ENCODE measurements around the gene TADA2A.

DNA sequence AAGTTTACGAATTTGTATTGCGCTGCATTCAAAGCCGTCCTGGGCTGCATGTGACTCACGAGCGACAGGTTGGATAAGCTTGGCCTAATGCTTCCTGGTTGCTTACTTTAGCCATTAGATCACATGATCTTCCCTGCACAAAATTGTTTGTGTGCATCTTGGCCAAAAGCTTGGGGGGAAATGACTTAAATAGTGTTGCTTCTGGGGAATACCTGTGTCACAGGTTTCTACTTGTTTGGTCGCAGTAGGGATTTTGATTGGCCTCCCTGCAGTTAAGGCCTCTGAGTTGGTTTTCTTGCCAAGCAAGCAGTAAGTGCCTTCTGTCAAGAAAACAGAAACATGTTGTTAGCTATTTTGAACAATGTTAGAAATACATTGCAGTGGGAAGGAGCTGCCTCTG is 43.4 kb downstream of the TADA2A start:
- TF ChIP-seq CTCF (IDR thresholded peaks at IDR 0.05) (no peak), SIN3A (IDR thresholded peaks at IDR 0.05; ENCODE audit: borderline replicate concordance, insufficient read depth, low read depth, low read length) (no peak), POLR2AphosphoS5 (IDR thresholded peaks at IDR 0.05; ENCODE audit: low read depth, low read length) (no peak), TCF7L2 (IDR thresholded peaks at IDR 0.05; ENCODE audit: low read depth, low read length) (no peak)
- TF ChIP-seq, protein P1, sequence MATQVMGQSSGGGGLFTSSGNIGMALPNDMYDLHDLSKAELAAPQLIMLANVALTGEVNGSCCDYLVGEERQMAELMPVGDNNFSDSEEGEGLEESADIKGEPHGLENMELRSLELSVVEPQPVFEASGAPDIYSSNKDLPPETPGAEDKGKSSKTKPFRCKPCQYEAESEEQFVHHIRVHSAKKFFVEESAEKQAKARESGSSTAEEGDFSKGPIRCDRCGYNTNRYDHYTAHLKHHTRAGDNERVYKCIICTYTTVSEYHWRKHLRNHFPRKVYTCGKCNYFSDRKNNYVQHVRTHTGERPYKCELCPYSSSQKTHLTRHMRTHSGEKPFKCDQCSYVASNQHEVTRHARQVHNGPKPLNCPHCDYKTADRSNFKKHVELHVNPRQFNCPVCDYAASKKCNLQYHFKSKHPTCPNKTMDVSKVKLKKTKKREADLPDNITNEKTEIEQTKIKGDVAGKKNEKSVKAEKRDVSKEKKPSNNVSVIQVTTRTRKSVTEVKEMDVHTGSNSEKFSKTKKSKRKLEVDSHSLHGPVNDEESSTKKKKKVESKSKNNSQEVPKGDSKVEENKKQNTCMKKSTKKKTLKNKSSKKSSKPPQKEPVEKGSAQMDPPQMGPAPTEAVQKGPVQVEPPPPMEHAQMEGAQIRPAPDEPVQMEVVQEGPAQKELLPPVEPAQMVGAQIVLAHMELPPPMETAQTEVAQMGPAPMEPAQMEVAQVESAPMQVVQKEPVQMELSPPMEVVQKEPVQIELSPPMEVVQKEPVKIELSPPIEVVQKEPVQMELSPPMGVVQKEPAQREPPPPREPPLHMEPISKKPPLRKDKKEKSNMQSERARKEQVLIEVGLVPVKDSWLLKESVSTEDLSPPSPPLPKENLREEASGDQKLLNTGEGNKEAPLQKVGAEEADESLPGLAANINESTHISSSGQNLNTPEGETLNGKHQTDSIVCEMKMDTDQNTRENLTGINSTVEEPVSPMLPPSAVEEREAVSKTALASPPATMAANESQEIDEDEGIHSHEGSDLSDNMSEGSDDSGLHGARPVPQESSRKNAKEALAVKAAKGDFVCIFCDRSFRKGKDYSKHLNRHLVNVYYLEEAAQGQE (IDR thresholded peaks at IDR 0.05; ENCODE audit: insufficient read depth in 1 of 2, low read depth in 2 of 2, low read length in 1 of 2), result no peak
